Vagina (tissue), 2 donors: ENCODE results near the gene MPST. TPM values are rescaled to one million over a fixed set of nuclear protein-coding genes. Genes with fewer than 3 reads are reported as not detected.

Source experiments
- DNase-seq, 2 donors: peaks; one replicate each; pipeline ENCODE4 v3.0.0-alpha.2; 2017; ENCODE audit errors: extremely low spot score in 2 of 2
- H3K27ac ChIP-seq: fragments of 200-600 bp; sonication (generic); one replicate; pipeline ENCODE4 v1.5.1; 2019
- H3K27me3 ChIP-seq: fragments of 200-600 bp; sonication (generic); one replicate; pipeline ENCODE4 v1.5.1; 2019
- H3K36me3 ChIP-seq, 2 donors: fragments of 200-600 bp; sonication (generic); one replicate each; pipeline ENCODE4 v1.5.1; 2017 to 2019
- H3K4me1 ChIP-seq: fragments of 200-600 bp; sonication (generic); one replicate; pipeline ENCODE4 v1.5.1; 2019
- H3K4me3 ChIP-seq, 2 donors: fragments of 200-600 bp; sonication (generic); 1 replicate in 1 of 2; 2 replicates in 1 of 2; pipeline ENCODE4 v1.5.1; 2016 to 2019
- H3K9me3 ChIP-seq: fragments of 200-600 bp; sonication (generic); one replicate; pipeline ENCODE4 v1.5.1; 2019
- POLR2A ChIP-seq, 2 donors: fragments of 450-650 bp; IDR thresholded peaks; one replicate each; pipeline ENCODE4 v1.6.1; 2017; ENCODE audit warnings: antibody characterized with exemption in 2 of 2, mild to moderate bottlenecking in 2 of 2, moderate library complexity in 2 of 2
- POLR2AphosphoS5 ChIP-seq, 2 donors: sonication (generic); formaldehyde crosslinking; IDR thresholded peaks; one replicate each; pipeline ENCODE4 v1.9.0; 2017; ENCODE audit warnings: antibody characterized with exemption in 2 of 2, mild to moderate bottlenecking in 2 of 2, low read depth in 1 of 2; ENCODE audit not compliant: insufficient read depth in 1 of 2
- intact Hi-C: fragments of 100-400 bp; cut with DNase I; formaldehyde crosslinking; loops from one replicate; pipeline ENCODE4 v1.15.1; 2023
- total RNA-seq: library from RNA; depleted of rRNA; stranded (reverse); fragments of >200 nt; gene quantifications from one replicate; pipeline ENCODE4 v1.2.3, GENCODE V29; 2016
- TF ChIP-seq, protein P1 (sequence below), 3 experiments: fragments of 450-650 bp in 2 of 3; fragments of 200-600 bp in 1 of 3; sonication (generic) in 1 of 3; IDR thresholded peaks; one replicate each; pipeline ENCODE4 v1.5.1; 2017 to 2019; ENCODE audit warnings: antibody characterized with exemption in 3 of 3, mild to moderate bottlenecking in 2 of 3, moderate library complexity in 2 of 3

MPST gene
- total RNA-seq, 1 donor from 2014 or later, result 126 TPM

DNA sequence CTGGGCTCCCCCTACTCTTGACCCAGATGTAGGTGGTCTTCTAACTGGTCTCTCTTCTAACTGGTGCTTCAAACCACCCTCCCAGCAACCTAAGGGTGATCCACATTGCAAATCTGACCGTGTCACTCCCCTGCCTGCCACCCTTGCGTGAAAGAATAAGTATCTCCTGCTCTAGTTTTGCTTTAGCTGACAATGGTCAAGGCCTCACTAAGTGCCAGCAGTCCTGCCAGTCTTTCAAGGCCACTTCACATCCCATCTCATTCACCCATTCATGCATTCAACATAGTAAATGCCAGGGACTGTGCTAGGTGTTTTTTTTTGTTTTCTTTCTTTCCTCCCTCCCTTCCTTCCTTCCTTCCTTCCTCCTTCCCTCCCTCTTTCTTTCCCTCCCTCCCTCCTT is 29.7 kb downstream of the MPST start:
- DNase-seq, result no peak
- Histone ChIP-seq H3K27ac (no peak overlapping the region), H3K27me3 (no peaks in the 10 kb centered on the region), H3K36me3 (no peaks in the 10 kb centered on the region), H3K9me3 (no peaks in the 10 kb centered on the region), H3K4me1 (peaks cover 33% of the 10 kb centered on the region), H3K4me3 (no peak overlapping the region)
- intact Hi-C loops, result no loop called here
- no peak for TF ChIP-seq POLR2A (IDR thresholded peaks at IDR 0.05)
- TF ChIP-seq, protein P1, sequence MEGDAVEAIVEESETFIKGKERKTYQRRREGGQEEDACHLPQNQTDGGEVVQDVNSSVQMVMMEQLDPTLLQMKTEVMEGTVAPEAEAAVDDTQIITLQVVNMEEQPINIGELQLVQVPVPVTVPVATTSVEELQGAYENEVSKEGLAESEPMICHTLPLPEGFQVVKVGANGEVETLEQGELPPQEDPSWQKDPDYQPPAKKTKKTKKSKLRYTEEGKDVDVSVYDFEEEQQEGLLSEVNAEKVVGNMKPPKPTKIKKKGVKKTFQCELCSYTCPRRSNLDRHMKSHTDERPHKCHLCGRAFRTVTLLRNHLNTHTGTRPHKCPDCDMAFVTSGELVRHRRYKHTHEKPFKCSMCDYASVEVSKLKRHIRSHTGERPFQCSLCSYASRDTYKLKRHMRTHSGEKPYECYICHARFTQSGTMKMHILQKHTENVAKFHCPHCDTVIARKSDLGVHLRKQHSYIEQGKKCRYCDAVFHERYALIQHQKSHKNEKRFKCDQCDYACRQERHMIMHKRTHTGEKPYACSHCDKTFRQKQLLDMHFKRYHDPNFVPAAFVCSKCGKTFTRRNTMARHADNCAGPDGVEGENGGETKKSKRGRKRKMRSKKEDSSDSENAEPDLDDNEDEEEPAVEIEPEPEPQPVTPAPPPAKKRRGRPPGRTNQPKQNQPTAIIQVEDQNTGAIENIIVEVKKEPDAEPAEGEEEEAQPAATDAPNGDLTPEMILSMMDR (IDR thresholded peaks at IDR 0.05), result no peak
- no peak for TF ChIP-seq POLR2AphosphoS5 (IDR thresholded peaks at IDR 0.05; ENCODE audit: insufficient read depth in 1 of 2, low read depth in 1 of 2)

DNA sequence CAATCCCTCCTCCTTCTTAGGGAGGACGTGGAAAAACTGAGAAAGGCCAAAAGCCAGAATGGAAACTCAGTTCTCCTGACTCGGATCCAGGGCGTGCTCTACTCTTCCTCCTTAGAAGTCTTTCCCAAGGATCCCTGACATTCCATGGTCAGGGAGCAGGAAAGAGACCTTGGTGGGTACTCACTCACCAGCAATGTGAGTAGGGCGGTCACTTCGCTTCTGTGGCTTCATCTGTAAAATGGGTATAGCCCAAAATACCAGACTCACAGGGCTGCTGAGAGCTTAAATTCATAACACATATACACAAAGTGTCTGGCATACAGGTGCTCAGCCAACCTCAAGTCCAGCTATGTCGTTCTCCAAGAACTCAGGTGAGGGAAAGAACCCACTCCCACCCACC is 31.4 kb downstream of the MPST start:
- H3K4me1 ChIP-seq, result peaks cover 33% of the 10 kb centered on the region
- H3K27ac ChIP-seq, result no peak overlapping the region
- no peaks in the 10 kb centered on the region for H3K27me3 ChIP-seq
- TF ChIP-seq, protein P1 (IDR thresholded peaks at IDR 0.05), result no peak
- no peak for TF ChIP-seq POLR2AphosphoS5 (IDR thresholded peaks at IDR 0.05; ENCODE audit: insufficient read depth in 1 of 2, low read depth in 1 of 2)
- no peak for TF ChIP-seq POLR2A (IDR thresholded peaks at IDR 0.05)
- no peaks in the 10 kb centered on the region for H3K36me3 ChIP-seq
- no peaks in the 10 kb centered on the region for H3K9me3 ChIP-seq
- no peak for DNase-seq
- H3K4me3 ChIP-seq, result peak overlapping the region; percentile 74 to 75
- intact Hi-C loops, result no loop called here

DNA sequence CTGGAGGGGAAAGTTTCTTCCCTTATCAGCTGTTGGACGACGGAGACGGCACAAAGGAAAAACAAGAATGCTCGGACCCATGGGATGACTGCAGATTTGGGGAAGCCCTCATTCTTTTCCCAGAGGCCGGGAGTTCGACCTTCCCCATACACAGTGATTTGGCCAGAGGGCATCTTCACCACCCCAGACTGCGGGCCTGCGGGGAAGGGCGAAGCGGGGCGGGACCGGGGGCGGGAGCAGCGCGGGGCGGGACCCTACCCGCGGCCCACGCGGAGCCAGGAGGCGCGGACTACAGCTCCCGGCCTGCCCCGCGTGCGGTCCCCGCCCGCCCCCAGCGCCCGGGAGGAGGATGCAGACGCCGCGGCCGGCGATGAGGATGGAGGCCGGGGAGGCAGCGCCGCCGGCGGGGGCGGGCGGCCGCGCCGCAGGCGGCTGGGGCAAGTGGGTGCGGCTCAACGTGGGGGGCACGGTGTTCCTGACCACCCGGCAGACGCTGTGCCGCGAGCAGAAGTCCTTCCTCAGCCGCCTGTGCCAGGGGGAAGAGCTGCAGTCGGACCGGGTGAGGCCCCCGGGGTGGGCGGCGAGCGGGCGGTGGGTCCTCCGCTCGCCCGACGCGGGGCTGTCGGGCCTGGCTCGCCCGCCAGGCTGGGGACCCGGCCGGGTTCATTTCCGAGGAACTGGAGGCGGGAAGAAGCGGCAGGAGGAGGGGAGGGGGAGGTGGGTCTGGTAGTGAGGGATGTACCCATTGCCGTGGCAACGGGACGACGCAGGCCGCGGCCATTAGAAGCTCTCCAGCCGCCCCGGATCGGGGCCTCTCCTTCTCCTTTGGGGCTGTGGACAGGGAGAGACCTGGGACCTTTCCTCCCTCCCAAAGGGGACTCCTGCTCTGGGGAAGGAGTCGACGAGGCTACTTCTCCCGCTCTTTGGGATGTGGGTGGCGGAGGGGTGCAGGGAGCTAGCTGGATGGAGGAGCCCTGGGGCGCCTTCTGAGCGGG is 32.1 kb downstream of the MPST start, which contains the start of gene KCTD17:
Gene KCTD17 (plus strand): TSS at position 352 of the 995 bp plus-strand sequence. CDS start 19 bp downstream, at position 371.
- Histone ChIP-seq H3K27me3 (no peaks in the 10 kb centered on the region), H3K36me3 (peaks cover 0 to 6% of the 10 kb centered on the region in 2 donors), H3K4me3 (peak within 1 kb of the TSS; percentile 74 to 75), H3K27ac (peak within 1 kb of the TSS; percentile 53), H3K9me3 (no peaks in the 10 kb centered on the region), H3K4me1 (peaks cover 33% of the 10 kb centered on the region)
- no peak for DNase-seq
- TF ChIP-seq, protein P1 (IDR thresholded peaks at IDR 0.05), result no peak
- TF ChIP-seq POLR2AphosphoS5 (IDR thresholded peaks at IDR 0.05; ENCODE audit: insufficient read depth in 1 of 2, low read depth in 1 of 2), result no peak
- TF ChIP-seq POLR2A (IDR thresholded peaks at IDR 0.05), result no peak
- intact Hi-C loops, result no loop called here

DNA sequence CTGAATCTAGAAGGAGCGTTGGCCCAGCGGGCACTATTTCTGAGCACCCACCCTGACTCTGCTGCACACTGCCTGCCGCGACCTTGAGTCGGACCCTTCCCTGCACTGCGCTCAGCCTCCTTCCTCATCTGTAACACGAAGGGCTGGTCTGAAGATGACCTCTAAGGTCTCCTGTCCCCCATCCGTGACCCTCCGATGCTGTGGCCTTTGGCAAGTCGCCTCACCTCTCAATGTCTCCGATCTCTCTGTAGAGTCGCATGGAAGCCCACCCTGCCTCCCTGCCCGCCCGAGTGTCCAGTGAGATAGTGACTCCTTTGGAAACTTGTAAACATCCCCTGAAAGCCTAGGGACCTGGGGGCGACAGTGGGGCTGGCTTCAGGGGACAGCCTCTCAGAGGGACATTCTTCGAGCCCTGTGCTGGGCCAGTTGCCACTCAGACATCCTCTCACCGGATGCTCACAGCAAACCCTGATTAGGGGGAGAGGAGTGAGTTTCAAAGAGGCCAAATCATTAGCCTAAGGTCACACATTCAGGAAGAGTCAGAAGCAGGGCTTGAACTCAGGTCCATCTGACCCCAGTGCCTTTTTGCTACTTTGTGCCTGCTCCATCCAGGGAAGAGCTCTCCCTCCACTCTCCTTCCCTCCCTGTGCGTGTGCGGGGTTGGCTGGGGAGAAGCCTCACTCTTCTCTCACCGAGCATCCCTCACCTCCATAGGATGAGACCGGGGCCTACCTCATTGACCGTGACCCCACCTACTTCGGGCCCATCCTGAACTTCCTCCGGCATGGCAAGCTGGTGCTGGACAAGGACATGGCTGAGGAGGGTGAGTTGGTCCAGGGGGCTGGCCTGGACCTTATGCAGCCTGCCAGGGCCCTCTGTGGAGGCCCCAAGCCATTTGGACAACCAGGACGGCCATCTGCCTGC is 33.1 kb downstream of the MPST start:
- H3K4me1 ChIP-seq, result peaks cover 33% of the 10 kb centered on the region
- peak overlapping the region; percentile 74 to 75 for H3K4me3 ChIP-seq
- no peaks in the 10 kb centered on the region for H3K9me3 ChIP-seq
- DNase-seq, result no peak
- H3K27ac ChIP-seq, result peak overlapping the region; percentile 53
- H3K27me3 ChIP-seq, result no peaks in the 10 kb centered on the region
- peaks cover 0 to 14% of the 10 kb centered on the region in 2 donors for H3K36me3 ChIP-seq
- intact Hi-C loops, result no loop called here
- no peak for TF ChIP-seq POLR2A (IDR thresholded peaks at IDR 0.05)
- no peak for TF ChIP-seq POLR2AphosphoS5 (IDR thresholded peaks at IDR 0.05; ENCODE audit: insufficient read depth in 1 of 2, low read depth in 1 of 2)
- TF ChIP-seq, protein P1 (IDR thresholded peaks at IDR 0.05), result no peak
